Panc1 (cell line): ENCODE measurements around the gene COL13A1. TPM values are rescaled to one million over a fixed set of nuclear protein-coding genes. Genes with fewer than 3 reads are reported as not detected.

Experiments used
- ATAC-seq: fragments of 200-7000 bp; cut with Tn5 transposase; 2 replicates; pipeline ENCODE4 v1.9.1; 2020; ENCODE audit warnings: mild to moderate bottlenecking, moderate library complexity
- BruUV-seq: library from RNA; stranded (reverse); fragments of 400-500 nt; replicated peaks from 2 replicates; lab custom pipeline; 2021; lab: Mats Ljungman, UMichigan
- CTCF ChIA-PET: fragments of 300-600 bp; sonication (Branson Sonifier 250); formaldehyde crosslinking; loops from one replicate; lab custom pipeline; 2022; ENCODE audit warnings: antibody characterized with exemption; lab: Charles Lee
- POLR2A ChIA-PET: fragments of 300-600 bp; sonication (Branson Sonifier 250); formaldehyde crosslinking; loops from one replicate; lab custom pipeline; 2022; ENCODE audit warnings: antibody characterized with exemption; lab: Charles Lee
- DNase-seq: peaks from one replicate; pipeline ENCODE4 v3.0.0-alpha.2; 2010; ENCODE audit warnings: low read depth, low spot score
- H3K27ac ChIP-seq: 2 replicates; pipeline ENCODE4 v1.5.1; 2011; ENCODE audit warnings: mild to moderate bottlenecking, low read length, inconsistent platforms
- H3K27me3 ChIP-seq: fragments of 200-500 bp; sonication (Bioruptor generic); 2 replicates; pipeline ENCODE4 v1.6.0; 2014; ENCODE audit warnings: low read length, inconsistent platforms; ENCODE audit not compliant: control insufficient read depth, insufficient read depth
- H3K36me3 ChIP-seq: fragments of 200-500 bp; sonication (Bioruptor generic); 2 replicates; pipeline ENCODE4 v1.5.1; 2014; ENCODE audit warnings: inconsistent platforms, mild to moderate bottlenecking, low read length, moderate library complexity; ENCODE audit not compliant: control insufficient read depth, insufficient read depth
- H3K4me1 ChIP-seq: 2 replicates; pipeline ENCODE4 v1.5.1; 2011; ENCODE audit warnings: inconsistent platforms, mild to moderate bottlenecking, low read length, moderate library complexity; ENCODE audit not compliant: control insufficient read depth, insufficient read depth
- H3K4me3 ChIP-seq, 2 experiments: 2 replicates each; pipeline ENCODE4 v1.5.1; 2011 to 2012; ENCODE audit warnings: low read depth in 2 of 2, low read length in 2 of 2, mild to moderate bottlenecking in 2 of 2, inconsistent platforms in 1 of 2, moderate library complexity in 1 of 2
- H3K9me3 ChIP-seq: fragments of 200-500 bp; sonication (Bioruptor generic); 2 replicates; pipeline ENCODE4 v1.5.1; 2014; ENCODE audit warnings: low read depth, mild to moderate bottlenecking, inconsistent platforms, low read length, moderate library complexity; ENCODE audit not compliant: control insufficient read depth, insufficient read depth
- POLR2AphosphoS5 ChIP-seq: IDR thresholded peaks from 2 replicates; pipeline ENCODE4 v1.6.1; 2012; ENCODE audit warnings: mild to moderate bottlenecking, low read depth, low read length, moderate library complexity
- SIN3A ChIP-seq: IDR thresholded peaks from 2 replicates; pipeline ENCODE4 v1.6.1; 2012; ENCODE audit warnings: low read depth, mild to moderate bottlenecking, low read length, moderate library complexity, borderline replicate concordance; ENCODE audit not compliant: insufficient read depth
- TCF7L2 ChIP-seq: IDR thresholded peaks from 2 replicates; pipeline ENCODE4 v1.6.1; 2011; ENCODE audit warnings: mild to moderate bottlenecking, low read depth, low read length, inconsistent platforms
- in situ Hi-C: cut with HindIII; loops from 2 replicates; pipeline ENCODE4 v1.10.0; 2016; ENCODE audit warnings: low sequenced_read_pairs, low pct_unique_long_range_greater_than_20kb
- intact Hi-C: fragments of 100-400 bp; cut with micrococcal nuclease; formaldehyde crosslinking; loops from one replicate; pipeline ENCODE4 v1.10.0; 2022; ENCODE audit not compliant: unreplicated experiment
- total RNA-seq: library from RNA; stranded (reverse); gene quantifications from one replicate; pipeline ENCODE4 v1.2.1, GENCODE V29; 2021; ENCODE audit not compliant: unreplicated experiment
- TF ChIP-seq, protein P1 (sequence below): fragments of 450-650 bp; IDR thresholded peaks from 2 replicates; pipeline ENCODE4 v1.5.1; 2017; ENCODE audit warnings: mild to moderate bottlenecking
- TF ChIP-seq, protein P2 (sequence below), 2 experiments: IDR thresholded peaks; 2 replicates each; pipeline ENCODE4 v1.6.1; 2011 to 2012; ENCODE audit warnings: low read depth in 2 of 2, control low read depth in 1 of 2, low read length in 1 of 2, mild to moderate bottlenecking in 1 of 2, moderate library complexity in 1 of 2; ENCODE audit not compliant: insufficient read depth in 1 of 2

COL13A1 gene
- total RNA-seq, 1 experiment from 2014 or later: 1.0 TPM

DNA sequence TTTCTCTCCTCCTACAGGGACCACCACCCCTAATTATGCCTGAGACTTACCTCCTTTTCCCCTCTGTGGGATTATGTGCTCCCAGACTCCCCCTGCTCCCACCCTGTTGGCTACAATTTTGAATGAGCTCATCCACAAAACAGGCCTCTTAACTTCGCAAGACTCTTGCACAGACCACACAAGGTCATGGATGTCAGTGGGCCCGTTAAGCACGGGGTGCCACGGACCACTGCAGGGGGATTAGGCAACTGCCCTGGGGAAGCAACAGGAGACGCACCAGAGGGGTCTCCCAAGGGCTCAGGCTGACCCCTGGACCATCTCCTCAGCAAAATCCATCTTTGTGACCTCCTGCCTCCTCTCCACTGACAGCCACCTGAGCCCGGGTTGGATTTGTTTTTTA, 42.1 kb upstream of the COL13A1 start:
- Histone ChIP-seq H3K27me3 (no peaks in the 10 kb centered on the region), H3K9me3 (no peaks in the 10 kb centered on the region), H3K27ac (no peak overlapping the region), H3K4me3 (no peak overlapping the region), H3K36me3 (no peaks in the 10 kb centered on the region), H3K4me1 (no peaks in the 10 kb centered on the region)
- ChIA-PET CTCF (interaction anchor here (1.0 to 1.3 kb wide), 3 partner anchors 10 to 155 kb away, joined by 3 read pairs; no protein-coding TSS in a partner anchor), POLR2A (no interaction called here)
- BruUV-seq: no TSS peak
- TF ChIP-seq, protein P1, sequence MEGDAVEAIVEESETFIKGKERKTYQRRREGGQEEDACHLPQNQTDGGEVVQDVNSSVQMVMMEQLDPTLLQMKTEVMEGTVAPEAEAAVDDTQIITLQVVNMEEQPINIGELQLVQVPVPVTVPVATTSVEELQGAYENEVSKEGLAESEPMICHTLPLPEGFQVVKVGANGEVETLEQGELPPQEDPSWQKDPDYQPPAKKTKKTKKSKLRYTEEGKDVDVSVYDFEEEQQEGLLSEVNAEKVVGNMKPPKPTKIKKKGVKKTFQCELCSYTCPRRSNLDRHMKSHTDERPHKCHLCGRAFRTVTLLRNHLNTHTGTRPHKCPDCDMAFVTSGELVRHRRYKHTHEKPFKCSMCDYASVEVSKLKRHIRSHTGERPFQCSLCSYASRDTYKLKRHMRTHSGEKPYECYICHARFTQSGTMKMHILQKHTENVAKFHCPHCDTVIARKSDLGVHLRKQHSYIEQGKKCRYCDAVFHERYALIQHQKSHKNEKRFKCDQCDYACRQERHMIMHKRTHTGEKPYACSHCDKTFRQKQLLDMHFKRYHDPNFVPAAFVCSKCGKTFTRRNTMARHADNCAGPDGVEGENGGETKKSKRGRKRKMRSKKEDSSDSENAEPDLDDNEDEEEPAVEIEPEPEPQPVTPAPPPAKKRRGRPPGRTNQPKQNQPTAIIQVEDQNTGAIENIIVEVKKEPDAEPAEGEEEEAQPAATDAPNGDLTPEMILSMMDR: no peak
- TF ChIP-seq SIN3A (no peak), POLR2AphosphoS5 (no peak), TCF7L2 (no peak)
- TF ChIP-seq, protein P2, sequence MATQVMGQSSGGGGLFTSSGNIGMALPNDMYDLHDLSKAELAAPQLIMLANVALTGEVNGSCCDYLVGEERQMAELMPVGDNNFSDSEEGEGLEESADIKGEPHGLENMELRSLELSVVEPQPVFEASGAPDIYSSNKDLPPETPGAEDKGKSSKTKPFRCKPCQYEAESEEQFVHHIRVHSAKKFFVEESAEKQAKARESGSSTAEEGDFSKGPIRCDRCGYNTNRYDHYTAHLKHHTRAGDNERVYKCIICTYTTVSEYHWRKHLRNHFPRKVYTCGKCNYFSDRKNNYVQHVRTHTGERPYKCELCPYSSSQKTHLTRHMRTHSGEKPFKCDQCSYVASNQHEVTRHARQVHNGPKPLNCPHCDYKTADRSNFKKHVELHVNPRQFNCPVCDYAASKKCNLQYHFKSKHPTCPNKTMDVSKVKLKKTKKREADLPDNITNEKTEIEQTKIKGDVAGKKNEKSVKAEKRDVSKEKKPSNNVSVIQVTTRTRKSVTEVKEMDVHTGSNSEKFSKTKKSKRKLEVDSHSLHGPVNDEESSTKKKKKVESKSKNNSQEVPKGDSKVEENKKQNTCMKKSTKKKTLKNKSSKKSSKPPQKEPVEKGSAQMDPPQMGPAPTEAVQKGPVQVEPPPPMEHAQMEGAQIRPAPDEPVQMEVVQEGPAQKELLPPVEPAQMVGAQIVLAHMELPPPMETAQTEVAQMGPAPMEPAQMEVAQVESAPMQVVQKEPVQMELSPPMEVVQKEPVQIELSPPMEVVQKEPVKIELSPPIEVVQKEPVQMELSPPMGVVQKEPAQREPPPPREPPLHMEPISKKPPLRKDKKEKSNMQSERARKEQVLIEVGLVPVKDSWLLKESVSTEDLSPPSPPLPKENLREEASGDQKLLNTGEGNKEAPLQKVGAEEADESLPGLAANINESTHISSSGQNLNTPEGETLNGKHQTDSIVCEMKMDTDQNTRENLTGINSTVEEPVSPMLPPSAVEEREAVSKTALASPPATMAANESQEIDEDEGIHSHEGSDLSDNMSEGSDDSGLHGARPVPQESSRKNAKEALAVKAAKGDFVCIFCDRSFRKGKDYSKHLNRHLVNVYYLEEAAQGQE (IDR thresholded peaks at IDR 0.05; ENCODE audit: insufficient read depth in 1 of 2, low read depth in 2 of 2, low read length in 1 of 2): no peak
- DNase-seq: no peak
- no peak for ATAC-seq
- in situ Hi-C loops: no loop called here
- intact Hi-C loops: no loop called here

DNA sequence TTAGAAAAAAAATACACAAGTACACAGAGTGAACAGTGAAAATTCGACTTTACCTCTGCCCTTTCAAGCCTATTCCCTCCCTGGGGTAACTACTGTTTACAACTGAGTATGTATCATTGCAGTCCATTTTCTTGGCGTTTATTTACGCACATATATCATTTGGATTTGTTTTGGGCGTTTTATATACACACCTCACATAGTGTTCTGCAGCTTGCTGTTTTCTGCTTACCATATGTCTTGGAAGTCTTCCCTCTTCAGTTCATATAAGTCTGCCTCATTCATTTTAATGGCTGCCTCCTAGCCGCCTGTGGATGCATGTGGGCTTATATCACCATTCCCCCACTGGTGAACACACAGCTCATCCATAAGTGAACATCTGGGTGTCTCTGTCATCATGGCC, 41.6 kb upstream of the COL13A1 start:
- H3K4me1 ChIP-seq: no peaks in the 10 kb centered on the region
- CTCF ChIA-PET: interaction anchor here (1.0 to 1.3 kb wide), 2 partner anchors 9 to 39 kb away, joined by 3 read pairs; no protein-coding TSS in a partner anchor
- in situ Hi-C loops (no loop called here), intact Hi-C loops (no loop called here)
- no peak for DNase-seq
- no peaks in the 10 kb centered on the region for H3K9me3 ChIP-seq
- TF ChIP-seq, protein P2 (IDR thresholded peaks at IDR 0.05; ENCODE audit: insufficient read depth in 1 of 2, low read depth in 2 of 2, low read length in 1 of 2): no peak
- TF ChIP-seq, protein P1: no peak
- TF ChIP-seq POLR2AphosphoS5 (no peak), TCF7L2 (no peak), SIN3A (no peak)
- BruUV-seq: no TSS peak
- POLR2A ChIA-PET: no interaction called here
- H3K27ac ChIP-seq: no peak overlapping the region
- H3K36me3 ChIP-seq: no peaks in the 10 kb centered on the region
- ATAC-seq: no peak
- H3K27me3 ChIP-seq: no peaks in the 10 kb centered on the region
- H3K4me3 ChIP-seq: no peak overlapping the region
